Measurements from ENCODE around the gene DIP2C.
"Not testable (repeated sequence)": the region's sequence is repeated elsewhere in the genome, so short reads cannot be mapped to it uniquely, and the experiment has no call there.

The DIP2C gene

GRCh38 chr10:639751-640672 is 49.5 kb downstream of the DIP2C start:
- no peak for DNase-seq

- DNase-seq: no peak
Observed at GRCh38 chr10:639001-639750, 50.3 kb downstream of the DIP2C start.

DNA sequence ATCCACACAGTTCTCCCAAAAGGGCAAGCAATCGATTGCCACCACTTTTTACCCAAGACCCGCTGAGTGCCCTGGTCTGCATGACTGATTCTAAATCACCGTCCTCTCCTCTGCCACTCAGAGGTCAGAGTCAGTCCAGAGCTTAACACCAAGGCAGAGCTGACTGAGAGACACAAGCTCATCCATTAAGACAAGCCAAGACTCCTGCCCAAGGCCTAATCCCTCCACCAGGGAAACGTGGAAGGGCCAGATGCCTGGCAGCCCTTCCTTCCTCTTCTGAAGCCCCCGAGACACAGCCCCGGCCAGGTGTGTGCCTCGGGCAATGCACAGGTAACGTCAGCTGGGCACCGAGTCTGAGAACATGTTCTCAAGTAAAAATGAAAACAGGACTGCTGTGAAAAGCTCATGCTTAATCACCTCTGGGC is 51.7 kb downstream of the DIP2C start:
- DNase-seq: no peak

GRCh38 chr10:637221-637620 is 52.2 kb downstream of the DIP2C start:
- no peak for DNase-seq

GRCh38 chr10:636769-637168 is 52.7 kb downstream of the DIP2C start:
- DNase-seq: no peak

DNA sequence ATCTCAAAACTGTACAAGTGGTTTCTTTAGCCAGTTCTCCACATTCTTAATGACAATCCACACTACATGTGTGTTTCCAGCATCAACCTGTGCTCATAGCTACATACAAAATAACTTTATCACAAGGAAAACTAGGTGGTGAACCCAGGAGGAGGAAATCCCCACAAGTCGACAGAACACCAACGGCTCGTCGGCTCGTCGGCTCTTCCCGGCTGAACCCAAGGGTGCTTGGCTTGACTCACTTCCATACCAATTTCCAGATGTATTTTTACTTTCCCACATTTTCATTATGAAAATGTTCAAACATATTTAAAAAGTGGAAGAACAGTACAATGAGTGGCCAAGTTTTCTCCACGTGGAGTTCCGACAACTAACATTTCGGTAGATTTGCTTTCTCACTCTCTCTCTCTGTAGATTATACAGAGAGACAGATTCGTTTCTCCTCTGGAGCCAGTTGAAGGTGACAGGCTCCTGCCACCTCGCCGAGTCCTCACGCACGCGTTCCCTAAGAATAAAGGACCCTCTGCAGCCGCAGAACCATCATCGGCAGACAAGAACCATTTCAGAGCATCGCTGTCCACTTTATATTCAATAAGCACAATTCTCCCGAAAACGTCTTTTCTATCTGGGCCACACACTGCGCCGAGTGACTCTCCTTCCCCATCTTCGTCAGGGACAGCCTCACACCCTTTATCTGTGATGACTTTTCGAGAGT is 53.3 kb downstream of the DIP2C start:
- no peak for DNase-seq

DNA sequence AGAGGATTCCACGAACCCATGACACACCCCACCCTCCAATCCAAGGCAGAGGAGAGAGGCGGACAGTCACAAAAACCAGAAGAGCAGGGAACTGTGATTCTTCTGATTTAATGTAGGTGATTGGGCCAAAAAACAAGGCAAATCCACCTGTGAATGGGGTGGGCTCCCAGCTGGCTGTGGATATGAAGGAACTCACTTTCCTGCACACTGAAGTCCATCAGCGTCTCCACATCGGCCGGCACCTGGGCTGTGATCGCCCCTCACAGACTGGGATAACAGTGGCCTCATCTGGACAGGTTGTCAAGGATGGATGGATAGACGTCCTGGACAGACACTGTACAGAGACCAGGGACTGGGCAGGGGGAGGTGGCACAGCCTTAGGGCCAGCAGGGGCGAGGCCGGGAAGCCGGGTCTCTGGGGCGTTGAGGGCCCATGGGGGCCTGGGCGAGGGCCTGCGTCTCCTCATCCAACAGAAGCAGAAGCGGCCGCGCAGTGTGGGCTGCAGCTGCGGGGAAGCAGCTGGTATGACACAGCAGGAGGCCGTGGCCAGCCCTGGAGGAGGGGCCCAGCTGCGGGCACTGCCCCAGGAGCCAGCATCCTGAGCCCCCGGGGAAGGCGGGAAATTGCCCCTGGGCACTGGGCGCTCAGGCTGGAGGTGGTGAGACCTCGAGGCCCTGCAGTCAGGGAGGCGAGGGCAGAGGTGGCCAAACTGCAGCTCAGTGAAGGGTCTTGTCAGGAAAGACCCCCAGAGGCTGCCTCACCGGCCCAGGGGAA is 54.2 kb downstream of the DIP2C start:
- DNase-seq: no peak

- no peak for DNase-seq
Observed at GRCh38 chr10:634256-634655, 55.2 kb downstream of the DIP2C start.

GRCh38 chr10:633279-634245 is 55.9 kb downstream of the DIP2C start:
- no peak for DNase-seq

DNA sequence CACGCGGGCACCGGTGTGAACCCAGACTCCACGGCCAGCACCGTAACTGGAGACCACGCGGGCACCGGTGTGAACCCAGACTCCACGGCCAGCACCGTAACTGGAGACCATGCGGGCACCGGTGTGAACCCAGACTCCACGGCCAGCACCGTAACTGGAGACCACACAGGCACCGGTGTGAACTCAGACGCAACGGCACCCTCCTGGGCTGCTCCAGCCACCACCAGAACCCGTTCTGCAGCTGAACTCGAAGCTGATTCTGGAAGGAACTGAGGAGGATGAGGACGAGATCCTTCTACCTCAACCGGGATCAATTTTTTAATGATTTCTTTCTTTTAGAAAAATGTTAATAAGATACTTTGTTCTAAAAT is 56.7 kb downstream of the DIP2C start:
- DNase-seq: not testable (repeated sequence)

DNA sequence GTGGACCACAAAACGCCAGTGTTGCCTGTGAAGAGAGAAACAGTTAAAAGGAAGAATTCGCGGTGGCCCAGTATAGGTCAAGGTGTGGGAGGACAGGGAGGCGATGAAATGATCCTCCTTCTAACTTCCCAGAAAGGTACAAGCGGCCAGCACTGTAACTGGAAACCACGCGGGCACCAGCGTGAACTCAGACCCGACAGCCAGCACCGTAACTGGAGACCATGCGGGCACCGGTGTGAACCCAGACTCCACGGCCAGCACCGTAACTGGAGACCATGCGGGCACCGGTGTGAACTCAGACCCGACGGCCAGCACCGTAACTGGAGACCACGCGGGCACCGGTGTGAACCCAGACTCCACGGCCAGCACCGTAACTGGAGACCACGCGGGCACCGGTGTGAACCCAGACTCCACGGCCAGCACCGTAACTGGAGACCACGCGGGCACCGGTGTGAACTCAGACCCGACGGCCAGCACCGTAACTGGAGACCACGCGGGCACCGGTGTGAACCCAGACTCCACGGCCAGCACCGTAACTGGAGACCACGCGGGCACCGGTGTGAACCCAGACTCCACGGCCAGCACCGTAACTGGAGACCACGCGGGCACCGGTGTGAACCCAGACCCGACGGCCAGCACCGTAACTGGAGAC is 57.2 kb downstream of the DIP2C start:
- DNase-seq: not testable (repeated sequence)

GRCh38 chr10:631266-631665 is 58.2 kb downstream of the DIP2C start:
- no peak for DNase-seq

DNA sequence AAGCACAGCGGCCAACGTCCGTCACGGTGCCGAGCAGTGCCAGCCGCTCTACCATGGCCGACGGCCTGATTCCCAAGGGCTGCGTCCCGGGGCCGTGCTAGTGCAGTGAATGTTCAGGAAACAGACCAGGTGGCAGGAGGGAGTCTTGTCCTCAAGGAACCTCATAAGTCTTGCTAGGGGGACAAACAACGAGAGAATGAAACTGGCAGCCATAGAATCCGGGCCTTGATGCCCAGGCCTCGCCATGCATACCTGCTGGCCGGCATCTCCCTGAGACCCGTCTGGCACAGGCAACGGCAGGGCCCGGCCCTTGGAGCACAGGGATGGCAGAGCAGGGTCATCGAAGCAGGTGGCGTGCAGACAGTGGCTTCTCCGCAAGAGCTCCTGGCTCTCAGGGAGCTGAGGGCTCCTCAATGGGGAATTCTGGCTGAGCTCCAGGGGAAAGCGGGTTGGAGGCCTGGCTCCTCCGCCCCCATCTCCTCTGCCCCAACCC is 58.8 kb downstream of the DIP2C start:
- no peak for DNase-seq

DNA sequence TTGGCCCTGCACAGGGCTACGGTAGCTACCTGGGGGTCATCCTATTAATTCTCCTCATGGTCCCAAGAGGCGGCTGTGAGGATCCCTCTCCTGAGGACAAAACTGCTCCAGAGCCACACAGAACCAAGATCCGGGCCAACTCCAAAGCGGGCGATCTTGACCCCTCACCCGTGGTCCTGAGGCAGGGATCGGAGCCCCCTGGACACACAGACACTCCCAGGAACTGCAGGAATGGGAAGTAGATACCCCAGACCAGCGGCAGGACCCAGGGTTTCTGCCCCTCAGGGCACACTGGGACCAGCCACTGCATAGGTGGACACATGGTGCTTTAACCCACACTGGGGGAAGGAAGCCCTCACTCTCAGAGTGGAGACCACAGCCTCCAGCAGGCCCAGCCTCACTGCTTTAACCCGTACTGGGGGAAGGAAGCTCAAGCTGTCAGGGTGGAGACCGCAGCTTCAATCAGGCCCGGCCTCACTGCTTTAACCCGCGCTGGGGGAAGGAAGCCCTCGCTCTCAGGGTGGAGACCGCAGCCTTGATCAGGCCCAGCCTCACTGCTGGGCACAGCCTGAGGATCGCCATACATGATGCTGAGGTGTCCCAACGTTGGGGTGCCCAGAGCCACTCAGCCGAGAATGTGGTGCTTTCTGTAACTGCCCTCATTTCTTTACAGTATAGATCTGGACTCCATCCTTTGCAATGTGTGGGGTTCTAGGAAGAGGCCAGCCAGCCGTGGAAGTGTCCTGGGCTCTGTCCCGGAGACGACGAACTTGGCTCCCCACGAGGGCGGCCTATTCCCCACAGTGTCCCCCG is 60.1 kb downstream of the DIP2C start:
- no peak for DNase-seq

DNA sequence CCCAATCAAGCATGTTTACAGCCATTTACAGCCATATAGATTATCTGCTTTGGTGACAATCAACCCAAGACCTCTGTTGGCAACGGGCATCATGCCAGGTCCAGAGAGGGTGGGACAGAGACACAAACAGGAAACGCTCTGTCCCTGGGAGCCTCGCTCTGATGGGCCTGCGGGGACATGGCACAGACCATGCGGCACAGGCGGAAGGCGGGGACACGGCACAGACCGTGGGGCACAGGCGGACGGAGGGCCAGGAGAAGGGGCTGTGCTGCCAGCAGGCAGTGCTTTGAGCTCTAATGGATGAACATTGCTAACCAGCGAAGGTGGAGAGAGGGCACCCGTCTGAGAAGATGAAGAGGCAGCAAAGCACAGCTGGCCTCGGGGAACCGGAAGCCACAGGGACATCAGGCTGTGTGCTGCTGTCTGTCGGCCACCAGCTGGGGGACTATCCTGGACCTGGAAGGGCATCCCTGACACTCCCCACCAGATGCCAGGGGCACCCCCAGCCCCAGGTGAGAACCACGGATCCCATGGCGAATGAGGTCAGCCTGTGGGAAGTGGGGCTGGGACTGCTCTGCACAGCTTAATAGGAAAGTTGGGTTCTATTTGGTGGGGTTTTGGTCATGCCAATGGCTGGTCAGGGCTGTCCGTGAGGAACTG is 61.0 kb downstream of the DIP2C start:
- DNase-seq: no peak

DNA sequence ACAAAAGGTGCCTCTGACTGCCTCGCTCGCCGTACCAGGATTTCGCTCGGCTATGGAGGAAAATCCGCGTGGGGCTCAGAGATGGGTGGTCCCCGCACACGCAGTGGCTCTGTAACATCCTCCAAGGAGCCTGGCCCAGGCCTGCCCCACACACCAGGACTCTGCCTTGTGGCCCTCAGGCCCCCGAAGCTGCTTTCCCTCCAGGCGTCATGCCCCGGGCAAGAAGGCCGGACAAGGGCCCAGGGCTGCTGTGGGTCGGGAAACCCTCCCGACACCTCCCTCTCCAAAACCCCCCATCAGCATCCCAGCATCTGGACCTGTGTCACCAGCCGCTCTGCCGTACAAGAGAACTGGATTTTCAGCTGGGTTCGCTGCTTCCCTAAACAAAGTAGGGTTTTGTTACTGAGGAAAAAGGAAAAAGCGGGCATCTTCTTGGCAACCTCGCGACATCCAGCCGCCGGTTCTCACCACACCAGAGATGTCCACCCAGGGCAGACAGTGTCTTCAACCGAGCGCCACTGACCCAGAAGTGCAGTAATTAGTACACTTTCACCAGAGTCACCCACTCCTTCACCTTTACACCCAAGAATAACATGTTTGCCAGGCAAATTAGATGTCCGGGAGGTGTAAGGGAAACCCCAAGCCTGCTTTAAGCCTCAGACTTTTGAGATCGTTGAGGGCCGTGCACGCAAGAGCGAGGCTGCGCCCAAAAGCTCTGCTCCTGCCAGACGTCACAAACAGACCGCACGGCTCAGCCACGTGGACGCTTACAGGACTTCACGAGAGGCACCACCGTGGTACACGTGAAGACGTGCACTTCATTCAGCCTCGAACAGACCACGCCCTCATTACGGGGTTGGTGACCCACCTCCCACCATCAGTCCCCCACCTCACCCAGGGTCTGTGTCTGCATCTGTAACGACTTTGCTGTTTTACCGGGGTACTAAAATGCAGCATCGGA is 62.2 kb downstream of the DIP2C start:
- no peak for DNase-seq

- no peak for DNase-seq
Observed at GRCh38 chr10:625751-626711, 63.4 kb downstream of the DIP2C start.

Measured in HCEC 1CT (cell line).